HG03025 (cell line): ENCODE measurements around the gene TJP2.
A peak's percentile ranks its signal among the peaks of the same experiment; 100 is the strongest.

ENCODE experiments used
- ATAC-seq: cut with Tn5 transposase; IDR thresholded peaks from one replicate; pipeline ENCODE4 v1.9.1; 2021; ENCODE audit warnings: mild to moderate bottlenecking, moderate library complexity; ENCODE audit not compliant: unreplicated experiment, low FRiP score

The TJP2 gene

GRCh38 chr9:69188975-69189374, 14.9 kb downstream of the TJP2 start:
- no peak for ATAC-seq

GRCh38 chr9:69190086-69190862, 16.2 kb downstream of the TJP2 start:
- peak; percentile 65 for ATAC-seq

GRCh38 chr9:69190863-69191181, 16.7 kb downstream of the TJP2 start:
- no peak for ATAC-seq

GRCh38 chr9:69191231-69191630, 17.2 kb downstream of the TJP2 start:
- ATAC-seq = no peak

- ATAC-seq = no peak
Measured at GRCh38 chr9:69192214-69192613, 18.1 kb downstream of the TJP2 start.

- no peak for ATAC-seq
Measured at GRCh38 chr9:69193685-69194032, 19.6 kb downstream of the TJP2 start.

DNA sequence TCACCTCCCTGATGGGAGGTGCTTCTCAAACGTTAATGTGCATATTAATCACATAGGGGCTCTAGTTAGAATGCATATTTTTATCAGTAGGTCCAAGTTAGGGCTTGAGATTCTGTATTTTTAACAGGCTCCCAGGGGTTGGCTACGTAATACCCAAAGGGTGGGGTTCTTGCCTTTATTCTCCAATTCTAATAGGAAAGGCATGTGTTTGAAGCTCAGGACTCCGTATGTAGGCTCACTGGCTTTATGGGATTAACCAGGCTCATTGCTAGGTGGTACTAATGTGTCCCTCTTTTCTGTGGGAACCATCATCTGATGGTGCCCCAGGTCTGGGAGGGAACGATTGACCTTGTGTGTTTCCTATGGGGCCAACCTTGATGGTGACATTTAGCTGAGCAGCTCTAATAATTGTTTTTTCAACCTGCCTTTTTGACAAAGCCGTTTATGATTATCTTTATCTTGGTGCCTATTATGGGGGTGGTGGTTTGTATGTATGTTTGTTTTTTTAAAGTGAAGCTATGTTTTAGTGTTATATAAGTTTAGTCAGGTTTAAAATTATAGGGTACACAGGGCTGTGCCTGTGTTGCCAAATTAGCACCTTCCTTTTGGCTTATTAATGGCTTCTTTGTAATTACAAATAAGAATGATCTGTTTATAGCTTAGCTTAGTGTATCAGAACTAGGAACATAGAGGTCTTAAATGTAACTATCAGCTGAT, 20.8 kb downstream of the TJP2 start:
- no peak for ATAC-seq

GRCh38 chr9:69195668-69196067, 21.6 kb downstream of the TJP2 start:
- no peak for ATAC-seq

DNA sequence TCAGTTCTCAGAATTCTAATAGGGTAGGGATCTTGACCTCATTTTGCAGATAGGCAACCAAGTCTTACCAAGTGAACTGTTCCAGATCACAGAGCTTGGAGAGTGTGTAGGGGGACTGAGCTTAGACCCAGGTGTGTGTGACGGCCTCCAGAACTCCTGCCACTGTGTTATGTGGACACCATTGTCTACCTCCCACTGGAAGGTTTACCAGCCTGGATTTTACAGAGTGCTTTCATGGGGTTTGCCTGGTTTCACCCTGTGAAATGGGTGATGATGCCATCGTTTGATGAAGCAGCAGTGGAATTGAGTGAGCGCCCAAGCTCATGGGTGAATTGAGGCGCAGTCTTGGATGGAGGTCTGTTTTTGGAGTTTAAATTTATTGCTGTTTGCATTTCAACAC, 23.6 kb downstream of the TJP2 start:
- no peak for ATAC-seq

GRCh38 chr9:69198521-69199220, 24.6 kb downstream of the TJP2 start:
- no peak for ATAC-seq

DNA sequence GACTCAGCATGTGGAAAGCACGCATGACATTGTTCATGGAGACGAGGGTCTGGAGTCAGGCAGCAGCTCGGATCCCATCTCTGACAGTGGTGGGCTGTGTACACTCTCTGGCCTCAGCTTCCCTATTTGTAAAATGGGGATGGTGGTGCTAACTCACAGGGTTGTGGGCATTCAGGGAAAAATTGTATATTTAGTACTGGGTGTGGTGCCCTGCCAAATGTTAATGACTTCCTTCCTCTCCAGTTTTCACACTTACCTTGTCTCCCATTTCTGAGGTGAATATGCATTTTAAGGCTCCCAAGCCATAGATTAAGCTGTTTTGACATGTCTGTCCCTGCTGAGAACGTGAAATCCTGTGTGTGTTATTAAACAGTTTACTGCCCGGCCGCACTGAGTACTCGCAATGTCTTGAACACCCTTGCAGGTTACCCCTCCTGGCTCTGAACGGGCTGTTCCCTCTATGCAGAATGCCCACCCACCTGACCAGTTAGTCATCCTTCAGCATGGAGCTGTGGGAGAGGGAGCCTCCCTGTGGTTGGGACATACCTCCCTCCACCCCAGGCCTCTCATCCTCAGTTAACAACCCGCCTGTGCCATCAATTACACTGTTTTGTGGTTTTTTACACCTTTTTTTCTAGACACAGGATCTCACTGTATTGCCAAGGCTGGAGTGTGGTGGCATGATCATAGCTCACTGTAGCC, 25.8 kb downstream of the TJP2 start:
- no peak for ATAC-seq

GRCh38 chr9:69202556-69202955, 28.5 kb downstream of the TJP2 start:
- no peak for ATAC-seq

GRCh38 chr9:69204326-69204725, 30.2 kb downstream of the TJP2 start:
- no peak for ATAC-seq

DNA sequence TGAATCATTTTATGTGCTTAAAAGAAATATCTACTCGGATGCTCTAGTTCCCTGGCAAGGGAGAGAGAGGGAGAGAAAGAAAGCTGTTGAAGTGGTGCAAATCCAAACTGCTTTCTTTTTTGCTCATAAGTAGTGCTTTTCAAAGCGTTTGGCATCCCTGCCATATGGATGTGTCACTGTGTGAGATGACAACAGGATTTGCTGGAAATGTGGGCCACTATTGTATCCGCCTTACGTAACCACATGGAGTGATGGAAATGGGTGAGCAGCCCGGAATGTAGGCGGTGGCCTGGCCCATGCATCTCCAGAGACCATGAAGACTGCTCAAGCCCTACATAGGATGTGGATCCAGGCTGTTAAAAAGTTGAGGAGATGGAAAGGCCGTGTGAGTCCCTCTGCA, 30.8 kb downstream of the TJP2 start:
- ATAC-seq = no peak

GRCh38 chr9:69206047-69206446, 32.0 kb downstream of the TJP2 start:
- ATAC-seq = no peak

DNA sequence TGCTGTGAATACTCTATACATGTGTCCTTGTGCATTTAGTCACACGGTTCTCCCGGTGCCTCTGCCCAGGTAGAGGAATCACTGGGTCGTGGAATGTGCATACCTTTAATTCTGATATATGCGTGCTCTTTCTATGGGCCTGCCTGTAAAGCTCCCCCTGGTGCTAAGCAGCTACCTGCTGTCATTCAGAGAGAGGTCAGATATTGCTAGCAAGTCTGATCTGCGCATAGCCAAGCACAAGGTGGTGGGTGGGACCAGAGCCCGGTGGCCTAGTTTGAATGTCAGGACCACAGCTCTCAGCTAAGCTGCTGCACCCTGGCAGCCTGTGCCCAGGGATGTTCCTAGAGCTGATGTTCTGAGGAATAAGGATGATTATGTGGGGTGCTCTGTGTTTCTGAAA, 33.4 kb downstream of the TJP2 start:
- ATAC-seq = no peak

- no peak for ATAC-seq
Measured at GRCh38 chr9:69211424-69212036, 37.5 kb downstream of the TJP2 start.

- no peak for ATAC-seq
Measured at GRCh38 chr9:69213647-69214046, 39.6 kb downstream of the TJP2 start.

GRCh38 chr9:69214939-69215338, 40.9 kb downstream of the TJP2 start:
- no peak for ATAC-seq

DNA sequence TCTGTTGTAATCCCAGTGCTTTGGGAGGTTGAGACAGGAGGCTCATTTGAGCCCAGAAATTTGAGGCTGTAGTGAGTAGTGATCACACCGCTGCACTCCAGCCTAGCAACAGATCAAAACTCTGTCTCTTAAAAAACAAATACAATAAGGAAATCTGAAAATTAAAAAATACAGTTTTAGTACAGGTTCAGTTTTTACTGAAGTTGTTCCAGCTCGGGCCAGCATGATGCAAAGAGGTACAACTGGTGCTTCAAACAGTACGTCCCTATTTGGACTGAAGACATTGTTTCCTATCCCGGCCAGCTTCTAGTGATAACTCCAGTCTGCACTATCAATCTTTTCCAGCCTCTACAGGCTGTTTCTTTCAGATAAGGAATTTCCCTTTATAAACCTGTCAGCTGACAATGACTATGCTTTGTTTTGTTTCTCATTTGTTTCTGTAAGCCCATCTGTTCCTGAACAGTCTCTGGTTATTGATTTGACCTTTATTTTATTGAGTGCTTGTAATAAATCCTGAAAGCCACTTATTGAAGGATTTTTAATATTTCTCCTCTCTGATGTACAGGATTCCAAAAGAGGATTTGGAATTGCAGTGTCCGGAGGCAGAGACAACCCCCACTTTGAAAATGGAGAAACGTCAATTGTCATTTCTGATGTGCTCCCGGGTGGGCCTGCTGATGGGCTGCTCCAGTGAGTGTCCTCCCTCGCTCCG, 41.9 kb downstream of the TJP2 start:
- no peak for ATAC-seq
